Upper lobe of left lung (tissue), 4 donors: Measurements from ENCODE around the gene CEP85L.

Source experiments
- CTCF ChIP-seq, 6 experiments: fragments of 450-650 bp in 4 of 6; fragments of 200-600 bp in 2 of 6; sonication (generic) in 2 of 6; IDR thresholded peaks; one replicate each; pipeline ENCODE4 v1.5.1; 2016 to 2019; ENCODE audit warnings: antibody characterized with exemption in 6 of 6
- EP300 ChIP-seq, 4 donors: sonication (generic); formaldehyde crosslinking; IDR thresholded peaks; one replicate each; pipeline ENCODE4 v1.5.1; 2017; ENCODE audit warnings: antibody characterized with exemption in 4 of 4, control low read depth in 2 of 4
- POLR2A ChIP-seq, 4 donors: fragments of 450-650 bp; IDR thresholded peaks; one replicate each; pipeline ENCODE4 v1.5.1; 2016 to 2017; ENCODE audit warnings: antibody characterized with exemption in 4 of 4, mild to moderate bottlenecking in 2 of 4
- POLR2AphosphoS5 ChIP-seq, 2 donors: sonication (generic); formaldehyde crosslinking; IDR thresholded peaks; one replicate each; pipeline ENCODE4 v1.5.1; 2017; ENCODE audit warnings: antibody characterized with exemption in 2 of 2

- TF ChIP-seq CTCF (IDR thresholded peaks at IDR 0.05), result no peak
- TF ChIP-seq EP300 (IDR thresholded peaks at IDR 0.05), result no peak
- no peak for TF ChIP-seq POLR2A (IDR thresholded peaks at IDR 0.05)
- no peak for TF ChIP-seq POLR2AphosphoS5 (IDR thresholded peaks at IDR 0.05)
These were observed 143.8 kb downstream of the CEP85L start for GRCh38 chr6:118507636-118508035.
